KOPT-K1 (cell line): Measurements from ENCODE around the gene CGB8.
"Not testable (repeated sequence)": the region's sequence is repeated elsewhere in the genome, so short reads cannot be mapped to it uniquely, and the experiment has no call there.

ENCODE experiments used
- H3K27ac ChIP-seq: fragments of 200-600 bp; sonication (generic); 2 replicates; pipeline ENCODE4 v1.5.1; 2016; ENCODE audit warnings: antibody characterized with exemption, mild to moderate bottlenecking, low read depth, low read length; ENCODE audit not compliant: poor library complexity, severe bottlenecking
- H3K36me3 ChIP-seq: fragments of 200-600 bp; sonication (generic); 2 replicates; pipeline ENCODE4 v1.5.1; 2017; ENCODE audit warnings: antibody characterized with exemption, mild to moderate bottlenecking, low read length, moderate library complexity; ENCODE audit not compliant: insufficient read depth
- H3K9me3 ChIP-seq: fragments of 200-600 bp; sonication (generic); 2 replicates; pipeline ENCODE4 v1.5.1; 2017; ENCODE audit warnings: antibody characterized with exemption, low read length, mild to moderate bottlenecking; ENCODE audit not compliant: insufficient read depth, poor library complexity, severe bottlenecking

The CGB8 gene

DNA sequence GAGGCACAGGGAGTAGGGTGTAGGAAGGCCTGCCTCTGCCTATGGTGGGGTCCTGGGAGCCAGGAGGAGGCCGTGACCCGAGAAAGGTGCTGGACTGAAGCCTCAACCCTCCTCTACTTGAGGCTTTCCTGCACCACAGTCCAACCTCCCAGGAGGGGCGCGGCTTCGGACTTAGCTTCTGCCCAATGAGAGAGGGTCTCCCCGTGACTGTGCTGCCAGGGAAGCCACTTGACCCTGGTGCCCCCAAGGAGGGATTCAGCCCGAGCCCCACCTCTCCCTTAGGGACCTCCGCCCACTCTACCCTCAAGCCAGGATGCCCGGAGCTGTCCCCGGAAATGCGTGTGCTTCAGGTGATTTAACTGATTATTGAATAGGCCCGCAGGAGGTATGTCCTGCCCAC, at the start of gene CGB8:
Gene CGB8 (minus strand): TSS at position 101 of the 400 bp plus-strand sequence. CDS start 372 bp downstream, outside the sequence.
- not testable (repeated sequence) for H3K27ac ChIP-seq, H3K36me3 ChIP-seq

DNA sequence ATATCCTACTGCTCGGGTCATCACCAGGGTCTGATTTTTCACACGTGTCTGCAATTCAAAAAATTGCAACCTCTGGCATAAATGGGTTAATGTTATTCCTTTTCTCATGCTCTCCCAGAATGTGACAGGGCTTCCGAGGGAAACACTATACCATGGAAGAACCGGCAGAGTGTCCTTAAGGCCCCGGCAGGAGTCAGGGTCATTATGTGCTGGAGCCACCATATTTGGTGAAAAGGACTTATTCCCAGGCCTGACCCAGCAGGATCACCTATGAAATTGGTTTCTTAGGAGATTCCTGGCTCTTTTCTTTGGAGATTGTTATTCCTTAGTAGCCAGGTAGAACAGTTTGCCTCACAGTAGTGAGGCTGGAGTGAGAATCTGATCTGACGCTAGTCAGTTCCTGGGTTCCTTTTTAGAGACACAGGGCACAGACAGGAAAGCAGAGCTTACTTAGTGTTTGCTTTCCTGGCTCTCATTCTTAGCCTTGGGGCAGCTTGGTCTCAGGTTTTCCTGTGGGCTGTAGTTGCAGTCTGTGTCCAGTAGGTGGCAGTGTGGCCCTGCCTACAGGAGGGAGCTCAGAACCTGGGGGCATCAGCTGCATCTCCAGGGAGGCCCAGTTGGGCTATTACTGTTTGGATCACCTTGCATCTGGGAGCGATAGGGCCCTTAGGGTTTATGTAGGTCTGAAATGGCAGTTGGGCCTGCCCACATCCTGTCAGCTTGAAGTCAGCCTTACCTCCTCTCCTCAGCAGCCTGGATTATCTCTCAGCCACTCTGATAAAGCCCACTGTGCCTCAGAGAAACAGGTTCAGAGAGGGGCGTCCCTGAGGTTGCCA, 48.8 kb upstream of the CGB8 start:
- peak overlapping the region; percentile 82 for H3K27ac ChIP-seq
- H3K36me3 ChIP-seq: peaks cover 100% of the 10 kb centered on the region
- no peaks in the 10 kb centered on the region for H3K9me3 ChIP-seq

More for the DNA sequence above, at the start of gene CGB8:
- H3K9me3 ChIP-seq: not testable (repeated sequence)

GRCh38 chr19:49094505-49095482, 45.9 kb upstream of the CGB8 start:
- H3K9me3 ChIP-seq: no peaks in the 10 kb centered on the region
- peaks cover 100% of the 10 kb centered on the region for H3K36me3 ChIP-seq
- no peak overlapping the region for H3K27ac ChIP-seq

DNA sequence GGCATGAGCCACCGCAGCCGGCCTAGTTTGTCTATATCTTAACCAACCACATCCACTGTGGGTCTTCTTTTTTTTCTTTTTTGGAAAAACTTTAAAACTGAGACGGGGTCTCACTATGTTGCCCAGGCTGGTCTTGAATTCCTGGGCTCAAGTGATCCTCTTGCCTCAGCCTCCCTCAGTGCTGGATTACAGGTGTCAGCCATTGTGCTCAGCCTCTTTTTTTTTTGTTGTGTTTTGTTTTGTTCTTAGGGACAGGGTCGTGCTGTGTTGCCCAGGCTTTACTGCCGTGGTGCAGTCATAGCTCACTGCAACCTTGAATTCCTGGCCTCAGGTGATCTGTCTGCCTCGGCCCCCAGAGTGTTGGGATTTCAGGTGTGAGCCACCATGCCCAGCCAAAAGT, 43.8 kb upstream of the CGB8 start:
- no peaks in the 10 kb centered on the region for H3K9me3 ChIP-seq
- H3K27ac ChIP-seq: no peak overlapping the region
- peaks cover 98% of the 10 kb centered on the region for H3K36me3 ChIP-seq

- Histone ChIP-seq H3K27ac (no peak overlapping the region), H3K9me3 (no peaks in the 10 kb centered on the region), H3K36me3 (peaks cover 98% of the 10 kb centered on the region)
Observed at GRCh38 chr19:49091391-49092038, 42.6 kb upstream of the CGB8 start.

GRCh38 chr19:49086296-49086695, 37.4 kb upstream of the CGB8 start:
- peak overlapping the region; percentile 87 for H3K27ac ChIP-seq
- peaks cover 50% of the 10 kb centered on the region for H3K36me3 ChIP-seq
- no peaks in the 10 kb centered on the region for H3K9me3 ChIP-seq

DNA sequence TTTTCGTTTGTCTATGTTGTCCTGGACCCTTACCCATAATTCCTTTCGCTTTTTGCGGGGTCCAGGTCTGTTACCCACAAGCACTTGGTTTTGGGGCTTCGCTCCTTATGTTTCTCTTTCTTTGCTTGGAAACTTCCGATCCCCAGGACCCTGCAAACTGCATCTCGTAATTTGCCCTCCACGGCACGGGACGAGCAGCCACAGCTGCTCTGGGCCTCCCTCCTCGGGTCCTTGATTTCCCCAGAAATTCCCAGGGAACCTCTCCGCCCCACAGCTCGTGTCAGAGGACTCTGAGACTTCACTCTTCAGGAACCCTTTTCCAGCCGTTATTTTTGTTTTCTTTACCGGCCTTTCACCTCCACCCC, 36.9 kb upstream of the CGB8 start:
- Histone ChIP-seq H3K27ac (peak overlapping the region; percentile 87), H3K9me3 (no peaks in the 10 kb centered on the region), H3K36me3 (peaks cover 46% of the 10 kb centered on the region)

DNA sequence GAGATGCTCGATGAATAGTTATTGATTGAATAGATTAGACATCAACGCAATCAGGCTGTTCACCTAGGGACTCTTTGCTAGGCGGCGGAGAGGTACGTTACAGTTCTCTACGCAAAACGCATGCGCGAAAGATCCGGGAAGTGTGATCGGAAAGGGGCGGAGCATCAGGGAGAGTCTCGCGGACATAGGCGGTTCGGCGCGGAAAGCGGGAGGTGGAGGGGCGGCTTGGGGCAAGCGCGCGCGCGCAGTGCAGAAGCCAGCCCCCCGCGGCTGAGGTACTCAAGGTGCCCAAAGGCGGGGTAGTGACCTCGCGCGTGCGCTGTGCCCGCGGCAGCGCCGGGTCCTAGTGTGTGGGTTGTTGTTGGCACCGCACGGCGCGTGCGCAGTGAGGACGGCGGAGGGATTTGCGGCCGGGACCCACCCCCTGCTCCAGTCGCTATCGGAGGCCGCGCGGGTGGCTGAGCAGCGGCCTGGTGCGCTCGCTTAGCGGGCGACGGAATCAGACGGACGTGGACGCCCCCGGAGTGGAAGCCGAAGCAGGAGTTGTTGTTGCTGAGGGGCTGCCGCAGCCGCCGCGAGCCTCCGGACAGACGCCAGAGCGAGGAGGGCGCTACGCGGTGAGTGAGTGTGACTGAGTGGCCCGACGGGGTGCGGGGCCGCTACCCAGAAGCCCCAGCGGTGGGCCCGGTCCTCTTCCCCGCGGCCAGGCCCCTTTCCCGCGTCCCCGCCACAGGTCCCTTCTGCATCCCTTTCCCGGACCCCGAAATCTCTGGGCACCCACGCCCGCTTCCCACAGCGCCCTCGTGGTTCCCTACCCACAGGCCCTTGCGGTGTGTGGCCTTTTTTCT, 36.3 kb upstream of the CGB8 start, which contains the start of gene SNRNP70:
Gene SNRNP70 (plus strand): TSS at position 432 of the 848 bp plus-strand sequence. CDS start 964 bp downstream, outside the sequence.
- H3K9me3 ChIP-seq: no peaks in the 10 kb centered on the region
- peaks cover 40% of the 10 kb centered on the region for H3K36me3 ChIP-seq
- H3K27ac ChIP-seq: peak within 1 kb of the TSS; percentile 87

GRCh38 chr19:49084206-49085019, 35.5 kb upstream of the CGB8 start:
- Histone ChIP-seq H3K27ac (peak overlapping the region; percentile 87), H3K9me3 (no peaks in the 10 kb centered on the region)

DNA sequence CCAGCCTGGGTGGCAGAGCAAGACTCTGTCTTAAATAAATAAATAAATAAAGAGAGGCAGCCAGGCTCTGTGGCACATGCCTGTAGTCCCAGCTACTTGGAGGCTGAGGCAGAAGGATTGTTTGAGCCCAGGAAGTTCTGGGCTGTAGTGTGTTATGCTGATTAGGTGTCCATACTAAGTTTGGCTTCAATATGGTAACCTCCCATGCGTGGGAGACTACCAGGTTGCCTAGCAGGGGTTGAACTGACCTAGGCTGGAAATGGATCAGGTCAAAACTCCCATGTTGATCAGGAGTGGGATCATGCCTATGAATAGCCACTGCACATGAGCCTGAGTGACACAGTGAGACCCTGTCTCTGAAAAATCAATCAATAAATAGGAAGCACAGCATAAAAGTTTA, 32.4 kb upstream of the CGB8 start:
- H3K27ac ChIP-seq: no peak overlapping the region
- H3K36me3 ChIP-seq: peaks cover 2% of the 10 kb centered on the region; the same call in 1 of the 2 replicates
- H3K9me3 ChIP-seq: no peaks in the 10 kb centered on the region

More at GRCh38 chr19:49084206-49085019, 35.5 kb upstream of the CGB8 start:
- peaks cover 32% of the 10 kb centered on the region for H3K36me3 ChIP-seq

GRCh38 chr19:49080392-49080791, 31.5 kb upstream of the CGB8 start:
- Histone ChIP-seq H3K27ac (no peak overlapping the region), H3K9me3 (no peaks in the 10 kb centered on the region), H3K36me3 (no peaks in the 10 kb centered on the region)

DNA sequence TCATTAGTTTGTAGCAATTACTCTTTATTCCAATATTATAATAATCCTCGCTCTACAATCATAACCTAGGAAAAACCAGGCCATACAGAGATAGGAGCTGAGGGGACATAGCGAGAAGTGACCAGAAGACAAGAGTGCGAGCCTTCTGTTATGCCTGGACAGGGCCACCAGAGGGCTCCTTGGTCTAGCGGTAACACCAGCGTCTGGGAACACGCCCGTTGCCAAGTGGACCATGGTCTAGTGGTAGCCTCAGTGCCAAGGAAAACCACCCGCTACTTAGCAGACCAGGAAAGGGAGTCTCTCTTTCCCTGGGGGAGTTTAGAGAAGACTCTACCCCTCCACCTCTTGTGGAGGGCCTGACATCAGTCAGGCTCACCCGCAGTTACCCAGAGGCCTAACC, 26.0 kb upstream of the CGB8 start:
- not testable (repeated sequence) for H3K27ac ChIP-seq

GRCh38 chr19:49073514-49074378, 24.8 kb upstream of the CGB8 start:
- no peaks in the 10 kb centered on the region for H3K9me3 ChIP-seq
- no peaks in the 10 kb centered on the region for H3K36me3 ChIP-seq
- no peak overlapping the region for H3K27ac ChIP-seq

More for the DNA sequence above, 26.0 kb upstream of the CGB8 start:
- H3K9me3 ChIP-seq, H3K36me3 ChIP-seq: not testable (repeated sequence)
